HG03457 (cell line): ENCODE results near the gene FKTN.

Experiments
- ATAC-seq: cut with Tn5 transposase; IDR thresholded peaks from one replicate; pipeline ENCODE4 v1.9.1; 2021; ENCODE audit warnings: moderate number of reproducible peaks; ENCODE audit not compliant: unreplicated experiment

FKTN gene

GRCh38 chr9:105632807-105633206 is 74.9 kb downstream of the FKTN start:
- no peak for ATAC-seq

GRCh38 chr9:105633411-105633810 is 75.5 kb downstream of the FKTN start:
- ATAC-seq: no peak

GRCh38 chr9:105636331-105636730 is 78.4 kb downstream of the FKTN start:
- no peak for ATAC-seq

DNA sequence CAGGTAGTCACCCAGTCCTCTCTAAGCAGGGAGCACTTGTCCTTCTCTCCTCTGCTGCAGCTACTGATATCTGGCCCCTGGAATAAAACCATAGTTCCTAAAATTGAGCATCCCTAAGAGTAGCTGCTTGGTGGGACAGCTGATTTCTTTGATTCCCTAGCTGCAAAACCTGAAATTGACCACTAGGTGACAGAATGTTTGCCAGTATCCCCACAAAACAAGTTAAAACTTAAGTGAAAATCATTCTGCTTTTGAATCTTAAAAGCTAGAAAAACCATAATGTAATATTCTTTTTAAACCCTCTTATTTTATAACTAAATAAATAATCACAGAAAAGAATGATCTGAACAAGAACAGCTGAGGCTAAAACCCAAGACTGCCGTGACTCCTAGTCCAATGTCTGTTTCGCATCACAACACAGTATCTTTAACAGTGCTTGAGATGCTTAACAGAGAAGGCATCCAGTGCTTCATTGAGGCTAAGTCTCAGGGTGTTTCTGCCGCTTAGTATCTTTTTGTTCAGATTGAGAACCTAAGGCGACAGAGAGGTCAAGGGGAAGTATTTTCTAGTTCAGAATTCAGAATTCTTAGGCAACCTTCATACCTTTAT is 80.0 kb downstream of the FKTN start:
- no peak for ATAC-seq

DNA sequence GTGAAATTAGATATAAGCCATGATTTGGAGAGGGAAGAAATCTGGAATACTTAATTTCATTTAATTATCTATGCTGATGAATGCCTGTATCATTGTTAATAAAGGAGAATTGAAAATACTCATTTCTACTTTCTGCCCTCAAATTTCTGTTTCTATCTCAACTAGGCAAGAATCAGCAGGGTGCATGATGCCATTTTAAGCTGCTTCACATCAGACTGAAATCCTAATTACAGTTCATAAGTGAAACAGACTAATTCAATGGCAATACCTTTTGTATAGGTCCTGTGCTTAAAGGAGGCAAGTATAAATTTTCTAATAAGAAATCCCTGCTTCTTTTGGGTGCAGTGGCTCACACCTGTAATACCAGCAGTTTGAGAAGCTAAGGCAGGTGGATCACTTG is 82.0 kb downstream of the FKTN start:
- ATAC-seq: no peak

DNA sequence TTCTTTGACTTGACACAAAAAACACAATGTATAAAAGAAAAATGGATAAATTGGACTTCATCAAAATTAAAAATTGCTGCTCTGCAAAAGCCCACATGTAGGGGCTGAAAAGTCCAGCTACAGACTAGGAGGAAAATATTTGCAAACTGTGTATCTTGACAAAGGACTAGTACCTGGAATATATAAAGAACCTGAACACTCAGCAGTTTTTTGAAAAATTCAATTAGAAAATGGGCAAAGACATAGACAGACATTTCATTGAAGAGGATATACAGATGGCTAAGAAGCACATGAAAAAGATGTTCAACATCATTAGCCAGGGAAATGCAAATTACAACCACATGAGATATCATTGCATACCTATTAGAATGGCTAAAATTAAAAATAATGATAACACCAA is 85.9 kb downstream of the FKTN start:
- no peak for ATAC-seq

DNA sequence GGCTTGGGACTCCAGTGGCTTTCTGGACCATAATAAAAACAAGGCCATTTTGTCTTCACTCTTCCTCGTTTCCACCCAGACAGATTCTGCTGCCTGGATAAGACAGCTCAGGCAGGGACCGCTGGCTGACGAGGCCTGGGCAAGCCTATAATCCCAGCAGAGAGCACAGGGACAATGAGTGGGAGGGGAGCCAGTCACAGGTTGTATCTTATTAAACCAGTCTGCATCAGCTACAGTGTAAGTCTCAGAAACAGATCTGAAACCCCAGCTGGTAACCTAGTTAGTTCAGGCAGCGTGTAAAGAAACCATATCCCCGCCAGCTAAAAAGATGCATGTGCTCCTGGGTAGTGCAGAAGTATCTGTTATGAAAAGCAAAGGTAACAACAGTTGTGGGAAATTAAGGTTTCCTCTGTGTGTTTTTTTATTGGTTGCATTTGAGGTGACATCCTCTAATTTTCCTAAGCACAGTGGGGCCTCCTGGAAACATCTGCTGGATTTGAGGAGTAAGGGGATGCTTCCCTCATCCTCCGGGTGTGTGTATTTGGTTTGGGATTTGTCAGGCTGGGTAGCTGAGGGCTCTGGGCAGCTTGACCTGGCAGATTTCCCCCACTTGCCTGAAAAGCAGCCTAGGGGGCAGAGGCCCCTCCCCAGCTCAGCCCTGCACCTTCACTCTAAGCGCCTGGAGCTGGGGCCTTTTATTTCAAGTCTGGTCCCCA is 89.1 kb downstream of the FKTN start:
- ATAC-seq: no peak

GRCh38 chr9:105647595-105648349 is 89.8 kb downstream of the FKTN start:
- ATAC-seq: no peak

DNA sequence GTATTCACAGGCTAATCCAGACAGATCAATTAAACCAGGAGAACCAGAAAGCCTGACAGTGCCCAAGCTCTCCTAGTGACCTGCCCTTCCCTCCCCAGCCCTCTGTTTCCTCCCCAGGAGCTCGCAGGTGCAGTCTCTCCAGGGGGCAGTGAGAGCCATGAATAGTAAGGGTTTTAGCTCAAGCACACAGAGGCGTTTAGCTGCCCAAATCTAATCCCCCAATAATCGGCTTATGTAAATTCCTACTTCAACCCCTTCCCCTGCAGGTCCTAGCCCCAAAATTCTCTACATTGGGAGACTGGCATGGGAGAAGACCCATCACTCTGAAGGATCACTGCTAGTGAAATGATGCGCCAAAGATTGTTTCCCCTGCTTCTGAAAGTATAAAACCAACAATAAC is 93.9 kb downstream of the FKTN start:
- no peak for ATAC-seq

DNA sequence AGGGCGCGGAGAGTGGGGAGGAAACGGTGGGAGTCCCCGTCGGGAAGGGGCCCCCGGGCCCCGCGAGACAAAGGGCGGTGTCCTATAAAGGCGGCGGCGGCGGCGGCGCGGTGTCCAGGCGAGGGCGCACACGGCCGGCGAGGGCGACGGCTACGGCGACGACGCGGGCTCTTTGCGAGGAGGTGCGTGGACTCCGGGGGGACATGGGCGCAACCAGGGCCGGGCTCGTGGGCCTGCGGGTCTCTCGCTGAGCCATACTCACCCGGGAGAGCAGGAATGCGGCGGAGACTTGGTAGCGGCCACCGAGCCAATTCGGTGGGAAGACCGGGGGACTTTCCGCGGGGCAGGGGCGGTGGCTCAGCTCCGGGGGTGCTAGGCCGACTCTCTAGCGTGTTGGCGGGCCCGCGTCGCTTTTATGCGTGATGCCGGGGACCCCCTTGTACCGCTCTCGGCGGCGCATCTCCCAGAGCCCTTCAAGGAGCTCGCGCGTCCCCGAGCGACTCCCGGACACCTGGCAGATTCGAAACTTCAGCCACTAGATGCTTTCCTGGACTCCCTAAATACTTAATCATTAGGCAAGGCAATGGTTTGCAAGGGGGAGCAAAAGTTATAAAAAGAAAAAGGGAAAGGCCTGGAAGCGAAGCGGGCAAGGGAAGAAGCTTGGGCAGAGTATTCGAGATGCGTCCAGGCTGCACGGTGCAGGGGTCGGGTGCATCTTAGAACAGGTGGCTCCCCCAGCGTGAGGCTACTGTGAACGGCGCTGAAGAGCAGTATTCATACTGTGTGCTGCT is 98.4 kb downstream of the FKTN start:
- ATAC-seq: no peak

GRCh38 chr9:105658351-105658750 is 100.4 kb downstream of the FKTN start:
- no peak for ATAC-seq

DNA sequence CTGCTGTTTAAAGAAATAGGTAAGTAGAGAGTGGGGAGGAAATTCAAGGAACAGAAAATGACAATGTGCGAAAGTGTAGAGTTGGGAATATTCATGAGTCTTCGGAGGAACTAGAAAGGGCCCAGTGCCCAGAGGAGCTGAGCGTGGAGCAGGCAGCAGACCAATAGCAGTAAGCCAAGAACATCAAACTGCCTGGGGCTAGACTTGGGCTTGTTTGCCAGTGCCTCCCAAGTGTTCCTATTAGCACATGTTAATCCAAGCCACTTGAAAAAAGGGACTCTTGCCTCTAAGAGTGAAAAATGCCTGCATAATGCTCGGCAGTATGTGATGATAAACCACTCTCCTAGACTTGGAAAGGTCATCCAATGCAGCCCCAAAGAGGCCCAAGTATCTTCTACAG is 103.1 kb downstream of the FKTN start:
- no peak for ATAC-seq

GRCh38 chr9:105662184-105663104 is 104.5 kb downstream of the FKTN start, which contains the start of gene TAL2:
Gene TAL2 (plus strand): TSS chr9:105662457. CDS start chr9:105662497, 40 bp downstream.
- peak; percentile 42 for ATAC-seq

DNA sequence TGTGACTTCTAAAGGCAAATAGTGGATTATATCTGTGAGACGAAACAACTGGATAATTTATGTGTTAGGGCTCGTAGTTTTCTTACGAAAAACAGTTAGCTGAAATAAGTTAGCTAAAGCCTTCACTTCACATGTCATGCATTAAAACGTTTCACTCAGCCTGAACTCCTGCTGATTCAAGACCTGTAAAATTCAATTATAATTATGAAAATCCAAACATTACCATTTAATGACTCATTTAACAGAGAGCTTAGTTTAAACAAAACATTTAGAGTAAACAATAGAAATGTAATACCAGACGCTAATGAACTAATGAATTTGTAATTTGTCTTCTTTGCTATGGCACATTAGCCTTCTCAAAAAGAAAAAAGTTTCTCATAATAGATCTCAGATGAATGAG is 106.0 kb downstream of the FKTN start:
- no peak for ATAC-seq

- ATAC-seq: no peak
These were observed 109.9 kb downstream of the FKTN start for GRCh38 chr9:105667867-105668266.

DNA sequence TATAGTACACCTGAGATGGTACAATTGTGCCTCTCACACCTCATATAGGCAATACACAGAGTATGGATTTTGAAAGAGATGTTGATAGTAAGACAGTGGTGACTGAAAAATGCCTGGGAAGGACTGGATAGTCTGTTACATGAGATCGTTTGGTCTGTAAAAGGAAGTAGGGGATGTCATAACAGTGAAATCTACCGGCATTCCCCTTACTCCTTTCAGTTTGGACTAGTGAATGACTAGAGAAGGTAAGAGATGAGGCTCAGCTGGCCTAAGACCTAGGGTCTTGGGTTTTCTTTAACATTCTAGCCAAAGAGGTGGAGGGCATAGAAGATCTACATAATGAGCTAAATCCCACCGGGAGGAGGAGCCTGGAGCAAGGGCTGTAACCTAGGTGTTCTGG is 112.4 kb downstream of the FKTN start:
- ATAC-seq: no peak

DNA sequence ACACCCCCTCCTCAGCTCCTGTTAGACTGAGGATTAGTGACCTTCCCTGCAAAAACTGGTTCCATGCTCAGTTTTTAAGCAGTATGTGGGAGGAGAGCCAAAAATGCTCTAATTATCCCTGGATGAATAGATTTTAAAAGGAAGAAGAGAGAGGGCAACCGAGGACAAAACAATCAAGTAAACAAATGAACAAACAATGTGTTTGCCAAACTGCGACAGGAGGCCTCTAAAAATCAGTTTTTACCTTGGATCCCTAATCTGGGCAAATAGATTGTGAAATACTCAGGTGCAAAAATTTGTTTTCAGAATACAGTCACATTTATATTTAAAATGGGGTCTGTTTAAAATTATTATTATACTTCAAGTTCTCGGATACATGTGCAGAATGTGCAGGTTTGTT is 112.8 kb downstream of the FKTN start:
- no peak for ATAC-seq

- ATAC-seq: no peak
These were observed 114.8 kb downstream of the FKTN start for GRCh38 chr9:105672711-105673234.

DNA sequence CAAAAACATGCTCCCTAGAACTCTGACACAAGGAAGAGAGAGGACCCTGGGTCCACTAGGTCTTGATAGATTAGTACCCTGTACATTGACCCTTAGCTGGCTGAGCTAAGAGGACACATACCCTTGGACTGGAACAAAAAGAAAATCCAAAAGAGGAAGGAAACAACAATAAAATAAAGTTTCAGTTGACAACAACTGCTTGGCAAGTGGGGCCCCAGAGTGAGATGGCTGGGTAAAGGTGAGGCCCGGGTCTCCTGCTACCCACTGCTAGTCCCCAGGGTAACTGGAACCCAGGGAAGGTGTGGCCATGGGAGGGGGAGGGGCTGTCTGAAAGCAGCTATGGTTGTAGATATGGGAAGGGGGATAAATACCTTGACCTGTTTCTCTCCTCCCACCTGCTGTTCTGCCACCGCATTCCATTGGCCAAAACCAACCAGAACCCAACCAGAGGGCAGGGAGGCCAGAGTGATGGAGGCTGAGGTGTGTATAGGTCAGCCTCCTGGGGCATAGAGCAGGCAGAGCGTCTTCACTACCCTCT is 116.0 kb downstream of the FKTN start:
- ATAC-seq: no peak
